ENCODE measurements around the gene CHST11.

The CHST11 gene

DNA sequence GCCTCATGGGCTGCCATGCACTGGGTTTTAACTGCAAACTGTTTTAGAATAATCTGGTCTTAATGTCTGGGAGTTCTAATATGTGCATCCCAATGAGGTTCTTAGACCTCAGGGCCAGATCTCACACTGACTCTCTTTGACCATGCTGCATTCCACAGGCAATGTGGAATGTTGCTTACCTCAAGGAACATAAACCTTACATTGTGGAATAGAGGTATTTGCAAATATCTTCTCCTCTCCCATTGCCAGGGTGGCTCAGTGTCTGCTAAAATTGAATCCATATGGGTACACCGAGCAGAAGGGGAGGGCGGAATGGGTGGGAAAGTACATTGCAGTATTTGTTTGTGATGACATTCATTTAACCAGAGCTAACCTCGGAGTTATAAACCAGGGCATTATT is 78.6 kb downstream of the CHST11 start:
- Histone ChIP-seq H3K4me1 (ENCODE audit: insufficient read depth, low read length) (no peaks in the 10 kb centered on the region), H3K79me2 (ENCODE audit: insufficient read depth, low read length) (peaks cover 100% of the 10 kb centered on the region), H3K4me3 (ENCODE audit: low read depth in 1 of 2, low read length in 2 of 2) (no peak overlapping the region), H3K27me3 (ENCODE audit: insufficient read depth, low read length, poor library complexity) (no peaks in the 10 kb centered on the region), H3K36me3 (ENCODE audit: insufficient read depth, low read length) (peaks cover 49% of the 10 kb centered on the region), H3K4me2 (ENCODE audit: insufficient read depth, low read length) (no peak overlapping the region), H2AFZ (ENCODE audit: low read depth, low read length) (no peak overlapping the region), H4K20me1 (ENCODE audit: insufficient read depth, low read length) (peaks cover 94% of the 10 kb centered on the region), H3K9ac (ENCODE audit: low read depth, low read length) (no peak overlapping the region), H3K9me3 (ENCODE audit: insufficient read depth, low read length, severe bottlenecking) (no peaks in the 10 kb centered on the region), H3K27ac (ENCODE audit: low read length) (no peak overlapping the region)
- ATAC-seq (ENCODE audit: insufficient read depth, low read depth) (no peak), DNase-seq (no peak)
- TF ChIP-seq, protein P1, sequence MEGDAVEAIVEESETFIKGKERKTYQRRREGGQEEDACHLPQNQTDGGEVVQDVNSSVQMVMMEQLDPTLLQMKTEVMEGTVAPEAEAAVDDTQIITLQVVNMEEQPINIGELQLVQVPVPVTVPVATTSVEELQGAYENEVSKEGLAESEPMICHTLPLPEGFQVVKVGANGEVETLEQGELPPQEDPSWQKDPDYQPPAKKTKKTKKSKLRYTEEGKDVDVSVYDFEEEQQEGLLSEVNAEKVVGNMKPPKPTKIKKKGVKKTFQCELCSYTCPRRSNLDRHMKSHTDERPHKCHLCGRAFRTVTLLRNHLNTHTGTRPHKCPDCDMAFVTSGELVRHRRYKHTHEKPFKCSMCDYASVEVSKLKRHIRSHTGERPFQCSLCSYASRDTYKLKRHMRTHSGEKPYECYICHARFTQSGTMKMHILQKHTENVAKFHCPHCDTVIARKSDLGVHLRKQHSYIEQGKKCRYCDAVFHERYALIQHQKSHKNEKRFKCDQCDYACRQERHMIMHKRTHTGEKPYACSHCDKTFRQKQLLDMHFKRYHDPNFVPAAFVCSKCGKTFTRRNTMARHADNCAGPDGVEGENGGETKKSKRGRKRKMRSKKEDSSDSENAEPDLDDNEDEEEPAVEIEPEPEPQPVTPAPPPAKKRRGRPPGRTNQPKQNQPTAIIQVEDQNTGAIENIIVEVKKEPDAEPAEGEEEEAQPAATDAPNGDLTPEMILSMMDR (IDR thresholded peaks at IDR 0.05; ENCODE audit: borderline replicate concordance, extremely low read depth, low read length, poor library complexity, severe bottlenecking): no peak
- no peak for TF ChIP-seq EZH2 (IDR thresholded peaks at IDR 0.05; ENCODE audit: borderline replicate concordance, low read depth, low read length, severe bottlenecking)

DNA sequence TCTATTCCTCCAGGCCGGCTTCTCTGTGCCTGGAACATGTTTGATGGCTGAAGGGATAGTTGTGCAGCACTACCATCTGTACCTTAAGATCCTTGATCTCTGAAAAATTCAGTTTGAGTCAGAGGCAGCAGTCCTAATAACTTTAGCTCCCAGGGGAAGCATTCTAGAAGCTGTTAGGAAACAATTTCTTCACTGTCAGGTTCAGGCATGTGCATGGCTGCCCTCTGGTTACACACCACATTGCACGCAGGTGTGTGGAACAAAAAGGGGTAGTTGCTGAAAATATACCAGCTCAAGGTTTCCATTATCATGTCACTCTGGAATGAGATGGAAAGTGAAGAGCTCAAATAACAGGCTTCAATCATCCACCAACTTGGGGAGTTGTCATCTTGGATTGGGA is 80.1 kb downstream of the CHST11 start:
- Histone ChIP-seq H3K36me3 (ENCODE audit: insufficient read depth, low read length) (peaks cover 51% of the 10 kb centered on the region), H3K4me2 (ENCODE audit: insufficient read depth, low read length) (no peak overlapping the region), H3K9ac (ENCODE audit: low read depth, low read length) (no peak overlapping the region), H4K20me1 (ENCODE audit: insufficient read depth, low read length) (peaks cover 94% of the 10 kb centered on the region), H3K4me1 (ENCODE audit: insufficient read depth, low read length) (no peaks in the 10 kb centered on the region), H3K9me3 (ENCODE audit: insufficient read depth, low read length, severe bottlenecking) (no peaks in the 10 kb centered on the region), H3K27me3 (ENCODE audit: insufficient read depth, low read length, poor library complexity) (no peaks in the 10 kb centered on the region), H3K79me2 (ENCODE audit: insufficient read depth, low read length) (peaks cover 100% of the 10 kb centered on the region), H2AFZ (ENCODE audit: low read depth, low read length) (no peak overlapping the region), H3K4me3 (ENCODE audit: low read depth in 1 of 2, low read length in 2 of 2) (no peak overlapping the region), H3K27ac (ENCODE audit: low read length) (no peak overlapping the region)
- no peak for TF ChIP-seq EZH2 (IDR thresholded peaks at IDR 0.05; ENCODE audit: borderline replicate concordance, low read depth, low read length, severe bottlenecking)
- TF ChIP-seq, protein P1 (IDR thresholded peaks at IDR 0.05; ENCODE audit: borderline replicate concordance, extremely low read depth, low read length, poor library complexity, severe bottlenecking): no peak
- ATAC-seq (ENCODE audit: insufficient read depth, low read depth): no peak
- no peak for DNase-seq

DNA sequence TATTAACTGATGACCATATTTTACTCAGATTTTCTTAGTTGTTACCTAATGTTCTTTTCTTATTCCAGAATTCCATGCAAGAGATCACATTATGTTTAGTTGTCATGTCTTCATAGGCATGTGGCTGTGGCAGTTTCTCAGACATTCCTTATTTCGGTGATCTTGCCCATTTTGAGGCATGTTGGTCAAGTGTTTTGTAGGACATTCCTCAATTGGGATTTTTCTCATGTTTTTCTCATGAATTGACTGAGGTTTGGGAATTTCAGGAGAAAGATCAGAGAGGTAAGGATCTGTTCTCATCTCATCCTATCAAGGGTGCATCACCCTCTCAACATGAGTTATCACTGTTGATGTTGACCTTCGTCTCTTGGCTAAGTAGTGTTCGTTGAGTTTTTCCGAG is 81.3 kb downstream of the CHST11 start:
- DNase-seq (no peak), ATAC-seq (ENCODE audit: insufficient read depth, low read depth) (no peak)
- Histone ChIP-seq H3K4me2 (ENCODE audit: insufficient read depth, low read length) (no peak overlapping the region), H2AFZ (ENCODE audit: low read depth, low read length) (no peak overlapping the region), H3K9ac (ENCODE audit: low read depth, low read length) (no peak overlapping the region), H3K4me1 (ENCODE audit: insufficient read depth, low read length) (no peaks in the 10 kb centered on the region), H3K27me3 (ENCODE audit: insufficient read depth, low read length, poor library complexity) (no peaks in the 10 kb centered on the region), H3K9me3 (ENCODE audit: insufficient read depth, low read length, severe bottlenecking) (no peaks in the 10 kb centered on the region), H3K4me3 (ENCODE audit: low read depth in 1 of 2, low read length in 2 of 2) (no peak overlapping the region), H3K79me2 (ENCODE audit: insufficient read depth, low read length) (peaks cover 100% of the 10 kb centered on the region), H3K27ac (ENCODE audit: low read length) (no peak overlapping the region), H3K36me3 (ENCODE audit: insufficient read depth, low read length) (peaks cover 58% of the 10 kb centered on the region), H4K20me1 (ENCODE audit: insufficient read depth, low read length) (peaks cover 94% of the 10 kb centered on the region)
- no peak for TF ChIP-seq EZH2 (IDR thresholded peaks at IDR 0.05; ENCODE audit: borderline replicate concordance, low read depth, low read length, severe bottlenecking)
- TF ChIP-seq, protein P1 (IDR thresholded peaks at IDR 0.05; ENCODE audit: borderline replicate concordance, extremely low read depth, low read length, poor library complexity, severe bottlenecking): no peak

Measured in DND-41 (cell line).